Measurements from ENCODE around the gene HSPB1. TPM values are rescaled to one million over a fixed set of nuclear protein-coding genes. Genes with fewer than 3 reads are reported as not detected.

HSPB1 gene
- total and polyA plus RNA-seq, 2 experiments from 2014 or later, result 48.1 to 437 TPM

GRCh38 chr7:76301000-76301399, 1.5 kb upstream of the HSPB1 start:
- no peak overlapping the region for H3K4me3 Mint-ChIP-seq

More at GRCh38 chr7:76301000-76301399, 1.5 kb upstream of the HSPB1 start:
- Histone ChIP-seq H2AFZ (no peak overlapping the region), H3K4me2 (no peak overlapping the region), H3K36me3 (ENCODE audit: insufficient read depth) (no peaks in the 10 kb centered on the region), H4K20me1 (replicated peaks; ENCODE audit: insufficient read depth) (no peaks in the 10 kb centered on the region), H3K27me3 (ENCODE audit: insufficient read depth) (peaks cover 13% of the 10 kb centered on the region), H3F3A (replicated peaks; ENCODE audit: low read depth) (peaks cover 20% of the 10 kb centered on the region; the same call in 1 of the 2 replicates), H3K27ac (ENCODE audit: low read depth) (no peak overlapping the region), H3K4me1 (ENCODE audit: insufficient read depth) (peaks cover 8% of the 10 kb centered on the region; the same call in 1 of the 2 replicates), H3K9me2 (ENCODE audit: insufficient read depth) (no peaks in the 10 kb centered on the region), H3K4me3 (no peak overlapping the region), H3K79me2 (replicated peaks; ENCODE audit: insufficient read depth) (no peaks in the 10 kb centered on the region)
- DNase-seq (ENCODE audit: low spot score) (no peak), ATAC-seq (no peak)
- Mint-ChIP-seq H3K27ac (no peak overlapping the region), H3K9me3 (peaks cover 5% of the 10 kb centered on the region; the same call in 2 of the 3 replicates), H3K4me1 (peaks cover 11% of the 10 kb centered on the region), H3K27me3 (ENCODE audit: insufficient read depth, low read depth, poor library complexity) (peaks cover 40% of the 10 kb centered on the region), H3K36me3 (ENCODE audit: low read depth) (peaks cover 7% of the 10 kb centered on the region)
- TF ChIP-seq ZNF331 (CRISPR knock-in tag; IDR thresholded peaks at IDR 0.05; ENCODE audit: low read depth) (no peak), CREB1 (CRISPR knock-in tag; IDR thresholded peaks at IDR 0.05; ENCODE audit: low read depth) (no peak), STAT1 (IDR thresholded peaks at IDR 0.05; ENCODE audit: unreplicated experiment) (no peak), POLR2AphosphoS5 (IDR thresholded peaks at IDR 0.05; ENCODE audit: low read depth) (no peak), NANOG (IDR thresholded peaks at IDR 0.05; ENCODE audit: borderline replicate concordance) (no peak), CTCF (conservative IDR thresholded peaks at IDR 0.05; ENCODE audit: low read depth in 2 of 2) (no peak), EZH2phosphoT487 (IDR thresholded peaks at IDR 0.05; ENCODE audit: unreplicated experiment) (no peak), ZNF462 (CRISPR knock-in tag; IDR thresholded peaks at IDR 0.05) (no peak), JUNB (IDR thresholded peaks at IDR 0.05; ENCODE audit: unreplicated experiment) (no peak), REST (IDR thresholded peaks at IDR 0.05; ENCODE audit: unreplicated experiment) (no peak), ETS1 (IDR thresholded peaks at IDR 0.05) (no peak)
